ACC112 (cell line): Measurements from ENCODE around the gene POLN.

Experiments
- H2AFZ ChIP-seq: fragments of 200-600 bp; sonication (generic); one replicate; pipeline ENCODE4 v1.6.0; 2017; ENCODE audit warnings: antibody characterized with exemption, low read length; ENCODE audit not compliant: unreplicated experiment
- H3K27ac ChIP-seq: fragments of 200-600 bp; sonication (generic); 2 replicates; pipeline ENCODE4 v1.5.1; 2014; ENCODE audit warnings: low read depth, mild to moderate bottlenecking, antibody characterized with exemption, low read length, moderate library complexity
- H3K27me3 ChIP-seq: fragments of 200-600 bp; sonication (generic); 2 replicates; pipeline ENCODE4 v1.6.1; 2014; ENCODE audit warnings: mild to moderate bottlenecking, antibody characterized with exemption, low read length, moderate library complexity, mixed read lengths; ENCODE audit not compliant: insufficient read depth
- H3K36me3 ChIP-seq: fragments of 200-600 bp; sonication (generic); 2 replicates; pipeline ENCODE4 v1.6.1; 2016; ENCODE audit warnings: mild to moderate bottlenecking, antibody characterized with exemption, low read length, moderate library complexity, mixed read lengths; ENCODE audit not compliant: insufficient read depth
- H3K4me1 ChIP-seq: fragments of 200-600 bp; sonication (generic); one replicate; pipeline ENCODE4 v1.6.1; 2016; ENCODE audit warnings: low read length, mixed read lengths; ENCODE audit not compliant: insufficient read depth, unreplicated experiment, control insufficient read depth
- H3K4me3 ChIP-seq: fragments of 200-600 bp; sonication (generic); 2 replicates; pipeline ENCODE4 v1.5.1; 2014; ENCODE audit warnings: mild to moderate bottlenecking, low read depth, low read length
- H3K79me2 ChIP-seq: fragments of 200-600 bp; sonication (generic); one replicate; pipeline ENCODE4 v1.6.0; 2016; ENCODE audit warnings: low read length; ENCODE audit not compliant: control insufficient read depth, unreplicated experiment, insufficient read depth

POLN gene

DNA sequence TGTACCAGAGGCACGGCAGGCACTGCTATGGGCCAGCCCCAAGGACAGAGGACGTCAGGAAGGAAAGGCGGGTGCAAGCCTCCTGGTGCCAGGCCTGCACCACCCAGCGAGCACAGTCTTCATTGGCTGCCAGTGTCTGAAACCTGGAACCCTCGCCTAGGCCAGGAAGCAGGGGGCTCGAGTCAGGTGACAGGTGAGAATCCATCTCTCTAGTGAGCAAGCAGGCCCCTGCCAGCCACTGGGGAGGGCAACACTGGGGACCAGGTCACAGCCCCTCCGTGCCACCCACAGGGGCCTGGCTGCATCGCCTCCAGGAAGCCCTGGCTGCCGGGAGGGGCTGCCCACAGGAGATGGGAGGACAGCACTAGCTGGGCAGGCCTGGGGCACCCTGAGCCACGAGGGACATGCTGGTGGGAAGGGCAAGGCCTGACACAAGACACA lies 6.9 kb upstream of the POLN start:
- Histone ChIP-seq H3K79me2 (no peaks in the 10 kb centered on the region), H3K36me3 (no peaks in the 10 kb centered on the region), H3K27me3 (no peaks in the 10 kb centered on the region), H3K4me1 (no peaks in the 10 kb centered on the region), H3K27ac (no peak overlapping the region), H3K4me3 (no peak overlapping the region), H2AFZ (no peak overlapping the region)

DNA sequence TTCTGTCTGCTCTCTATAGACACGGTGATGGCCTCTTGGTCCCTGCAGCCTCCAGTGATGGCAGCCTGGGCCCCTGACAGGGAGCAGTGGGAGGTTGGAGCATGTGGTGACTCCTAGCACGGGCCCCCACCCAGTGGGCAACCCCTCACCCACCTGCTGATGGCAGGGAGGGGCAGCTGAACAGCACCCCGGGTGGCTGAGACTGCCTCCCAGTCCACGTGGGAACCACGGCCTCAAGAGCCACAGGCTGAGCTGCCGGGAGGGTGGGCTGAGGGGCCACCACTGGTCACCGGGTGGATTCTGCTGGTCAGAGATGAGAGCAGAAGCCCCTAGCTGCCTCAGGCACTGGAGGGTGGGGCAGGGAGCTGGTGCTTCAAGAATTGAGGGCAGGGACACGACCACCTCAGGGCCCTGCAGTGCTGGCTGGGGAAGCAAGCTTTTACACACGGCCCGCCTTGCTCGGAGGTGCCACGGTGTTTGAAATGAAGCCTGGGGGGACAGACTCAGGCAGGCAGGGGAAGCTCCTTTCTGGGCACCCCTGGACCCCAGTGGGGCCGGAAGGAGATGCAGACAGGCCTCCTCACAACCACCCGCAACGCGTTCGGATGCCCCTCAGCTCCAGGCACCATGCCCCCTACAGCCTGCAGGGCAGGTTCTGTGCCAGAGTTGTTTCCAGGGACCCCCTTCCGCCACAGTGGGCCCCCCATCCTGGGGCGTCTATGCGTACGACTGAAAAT lies 6.3 kb upstream of the POLN start:
- H3K36me3 ChIP-seq: no peaks in the 10 kb centered on the region

DNA sequence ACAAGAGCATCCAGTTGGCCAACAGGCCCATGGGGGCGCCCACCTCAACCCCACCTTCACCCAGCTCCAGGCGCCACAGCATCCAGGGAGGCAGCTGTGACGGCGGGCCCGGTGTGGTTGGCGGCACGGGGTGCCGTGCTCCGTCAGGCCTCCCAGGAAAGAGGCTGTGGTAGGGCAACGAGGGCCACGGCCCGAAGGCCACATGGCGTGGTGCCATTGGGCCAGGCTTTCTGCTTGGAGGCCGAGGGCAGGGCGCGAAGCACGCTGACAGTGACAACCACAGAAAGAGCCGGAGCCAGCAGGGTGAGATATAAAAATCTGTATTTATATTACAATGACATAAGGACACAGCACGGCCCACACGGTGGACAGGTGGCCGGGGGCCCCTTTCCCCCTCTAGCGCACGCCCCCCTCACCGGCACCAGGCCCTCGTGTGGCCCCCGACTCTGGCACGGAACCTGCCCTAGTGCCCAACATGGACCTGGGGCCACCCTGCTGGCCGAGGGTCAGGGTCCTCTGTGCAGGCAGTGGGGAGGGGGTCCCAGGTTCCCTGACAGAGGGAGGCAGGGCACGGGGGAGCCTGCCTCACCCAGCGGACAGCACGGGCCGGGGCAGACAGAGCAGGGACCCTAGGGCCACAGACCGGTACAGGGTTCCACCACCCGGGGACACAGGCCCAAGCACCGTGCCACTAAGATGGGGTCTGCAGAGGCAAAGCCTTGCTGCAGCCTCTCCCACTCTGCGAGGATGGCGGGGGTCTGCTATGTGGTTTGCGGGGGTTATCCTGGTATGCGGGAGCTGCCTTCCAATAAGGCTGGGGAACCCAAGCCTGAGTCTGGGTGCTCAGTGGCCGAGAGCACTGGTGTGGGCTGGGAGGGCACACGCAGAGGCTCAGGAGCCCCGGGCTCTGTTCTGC lies 5.5 kb upstream of the POLN start:
- no peaks in the 10 kb centered on the region for H3K27me3 ChIP-seq
- H2AFZ ChIP-seq: no peak overlapping the region
- H3K79me2 ChIP-seq: no peaks in the 10 kb centered on the region
- no peak overlapping the region for H3K27ac ChIP-seq
- no peaks in the 10 kb centered on the region for H3K36me3 ChIP-seq
- H3K4me1 ChIP-seq: peaks cover 3% of the 10 kb centered on the region
- no peak overlapping the region for H3K4me3 ChIP-seq

More for the DNA sequence above, 6.3 kb upstream of the POLN start:
- Histone ChIP-seq H2AFZ (no peak overlapping the region), H3K27me3 (no peaks in the 10 kb centered on the region), H3K4me3 (no peak overlapping the region), H3K27ac (no peak overlapping the region), H3K4me1 (peaks cover 2% of the 10 kb centered on the region), H3K79me2 (no peaks in the 10 kb centered on the region)

DNA sequence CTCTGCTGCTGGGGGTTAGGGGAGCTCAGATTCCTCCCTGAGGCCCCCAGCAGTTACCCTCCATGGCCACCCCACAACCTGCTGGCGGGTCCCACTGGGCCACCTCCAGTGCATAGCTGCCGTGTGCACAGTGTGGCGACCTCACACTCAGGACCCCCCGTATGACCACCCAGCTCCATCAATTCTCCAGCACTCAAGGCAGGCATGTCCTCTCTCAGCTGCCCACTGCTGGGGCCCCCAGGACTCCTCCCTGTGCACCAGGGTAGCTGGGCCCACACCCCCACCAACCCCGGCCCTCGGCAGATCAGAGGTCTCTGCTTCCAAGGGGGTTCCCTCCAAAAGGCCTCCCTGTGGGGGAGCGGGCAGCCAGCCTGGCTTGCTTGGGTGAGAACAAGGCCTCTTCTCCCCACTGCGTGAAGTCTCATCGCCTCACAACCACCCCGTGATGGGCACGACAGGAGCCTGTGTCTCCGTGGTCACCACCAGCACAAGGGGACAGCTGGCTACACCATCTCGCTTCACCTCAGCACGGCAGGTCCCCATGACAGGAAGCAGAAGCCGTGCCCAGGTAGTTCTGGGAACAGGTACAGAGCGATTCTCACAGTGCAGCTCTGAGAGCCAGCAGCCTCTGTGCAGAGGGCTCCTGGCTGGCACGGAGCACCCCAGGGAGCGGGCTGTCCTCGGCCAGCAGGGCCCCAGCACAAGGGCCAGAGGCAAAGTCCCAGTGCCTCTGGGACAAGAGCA lies 4.6 kb upstream of the POLN start:
- no peaks in the 10 kb centered on the region for H3K27me3 ChIP-seq
- H3K4me3 ChIP-seq: no peak overlapping the region
- no peak overlapping the region for H2AFZ ChIP-seq
- no peak overlapping the region for H3K27ac ChIP-seq
- H3K36me3 ChIP-seq: no peaks in the 10 kb centered on the region
- H3K4me1 ChIP-seq: peaks cover 3% of the 10 kb centered on the region
- peaks cover 3% of the 10 kb centered on the region for H3K79me2 ChIP-seq

DNA sequence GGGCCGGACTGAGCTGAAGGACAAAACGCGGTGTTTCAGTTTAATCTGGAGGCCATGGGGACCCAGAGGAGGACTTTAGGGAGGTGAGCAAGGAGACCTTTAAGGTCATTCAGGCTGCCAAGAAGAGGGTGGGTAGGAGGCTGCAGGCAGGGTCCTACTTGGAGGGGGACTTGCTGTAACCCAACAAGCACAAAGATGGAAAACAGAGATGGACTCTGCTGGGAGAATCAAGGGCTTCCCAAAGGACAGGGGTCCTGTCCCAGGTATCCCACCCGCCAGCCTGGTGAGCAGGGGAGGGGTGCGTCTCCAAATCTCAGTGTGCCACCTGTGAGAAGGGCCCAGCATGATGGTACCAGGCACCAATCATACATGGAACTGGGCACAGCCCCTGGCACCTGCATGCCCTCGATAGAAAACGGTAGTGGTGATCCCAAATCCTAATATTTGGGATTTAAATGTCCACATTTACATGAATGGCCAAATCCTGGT lies 3.9 kb upstream of the POLN start:
- Histone ChIP-seq H2AFZ (no peak overlapping the region), H3K4me3 (no peak overlapping the region), H3K27ac (no peak overlapping the region), H3K27me3 (no peaks in the 10 kb centered on the region), H3K4me1 (peaks cover 3% of the 10 kb centered on the region), H3K79me2 (peaks cover 10% of the 10 kb centered on the region), H3K36me3 (no peaks in the 10 kb centered on the region)

DNA sequence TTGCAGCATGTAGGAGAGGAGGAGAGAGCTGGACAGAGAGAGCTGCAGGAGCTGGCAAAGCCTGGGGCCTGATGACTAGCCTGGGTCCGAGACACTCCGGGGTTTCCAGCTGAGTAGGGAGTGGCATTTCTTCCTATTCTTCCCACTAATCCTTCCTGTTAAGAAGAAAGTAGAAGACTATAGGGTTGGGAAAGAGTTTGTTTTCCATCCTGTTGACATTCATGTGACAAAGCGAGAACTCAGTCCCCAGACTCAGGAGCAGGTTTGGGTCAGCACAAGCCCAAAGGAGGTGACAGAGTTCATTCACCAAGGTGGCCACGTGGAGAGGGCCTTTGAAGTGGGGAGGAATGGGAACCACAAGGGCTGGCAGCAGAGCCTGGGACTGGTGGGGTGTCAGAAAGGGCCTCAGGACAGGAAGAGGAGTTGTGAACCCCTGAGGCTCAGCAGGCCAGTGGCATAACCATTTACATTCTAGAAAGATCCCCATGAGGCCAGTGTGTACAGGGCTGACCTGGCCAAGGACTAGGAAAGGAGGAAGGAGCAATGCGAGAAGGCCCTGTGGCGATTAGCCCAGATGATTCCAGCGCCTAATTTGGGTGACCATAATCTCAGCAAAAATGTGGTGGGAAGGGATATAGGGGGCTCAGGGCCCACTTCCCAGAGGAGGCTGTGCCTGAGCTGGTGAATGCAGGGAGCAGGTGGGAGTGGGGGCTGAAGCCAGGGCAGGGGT lies 3.3 kb upstream of the POLN start:
- Histone ChIP-seq H3K4me1 (peaks cover 8% of the 10 kb centered on the region), H3K4me3 (no peak overlapping the region), H3K36me3 (no peaks in the 10 kb centered on the region), H2AFZ (no peak overlapping the region), H3K27ac (no peak overlapping the region), H3K79me2 (peaks cover 16% of the 10 kb centered on the region), H3K27me3 (no peaks in the 10 kb centered on the region)

DNA sequence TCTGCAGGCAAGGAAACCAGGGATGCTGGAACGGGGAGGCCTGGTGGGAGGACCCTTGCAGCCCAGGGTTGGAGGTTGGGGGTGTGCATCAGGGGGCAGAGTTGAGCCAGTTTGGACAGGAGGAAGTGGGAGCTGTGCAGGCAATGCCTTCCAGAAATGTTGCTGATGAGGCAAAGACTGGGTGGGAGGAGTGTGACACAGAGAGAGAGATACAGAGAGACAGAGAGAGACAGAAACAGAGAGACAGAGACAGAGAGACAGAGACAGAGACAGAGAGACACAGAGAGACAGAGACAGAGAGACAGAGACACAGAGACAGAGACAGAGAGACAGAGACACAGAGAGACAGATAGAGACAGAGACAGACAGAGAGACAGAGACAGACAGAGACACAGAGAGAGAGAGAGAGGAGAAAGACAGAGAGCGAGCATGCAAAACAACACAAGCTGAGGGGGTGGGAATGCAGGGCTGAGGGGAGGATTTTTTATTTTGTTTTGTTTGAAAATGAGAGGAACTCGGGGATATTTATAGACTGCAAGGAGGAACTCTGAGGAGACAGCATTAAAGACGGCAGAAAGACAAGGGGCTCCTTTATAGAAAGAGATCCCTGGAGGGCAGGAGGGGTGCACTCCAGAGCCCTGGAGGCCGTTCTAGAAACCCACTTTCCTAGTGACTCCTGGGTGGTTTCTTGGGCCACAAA lies 1.9 kb upstream of the POLN start:
- Histone ChIP-seq H2AFZ (no peak overlapping the region), H3K36me3 (no peaks in the 10 kb centered on the region), H3K27ac (no peak overlapping the region)

DNA sequence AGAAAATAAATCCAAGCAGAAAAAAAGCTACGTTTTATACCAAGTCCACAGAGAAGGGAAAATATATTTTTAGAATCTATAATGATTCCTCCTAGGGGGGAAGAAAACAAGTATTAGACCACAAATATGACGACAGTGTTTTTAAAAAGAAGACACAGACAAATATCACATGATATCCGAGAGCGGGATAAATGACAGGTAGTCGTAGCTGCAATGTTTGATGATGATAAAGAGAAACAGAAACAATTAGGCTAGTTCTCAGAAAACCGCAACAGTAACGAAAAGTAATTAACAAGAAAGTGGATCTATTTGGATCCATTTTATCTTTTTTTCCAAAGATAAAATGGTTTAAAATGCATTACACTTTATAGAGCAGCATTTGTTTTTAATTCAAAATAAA lies 918 bp downstream of the POLN start:
- Histone ChIP-seq H3K27ac (no peak overlapping the region), H2AFZ (peak overlapping the region; percentile 1), H3K27me3 (no peaks in the 10 kb centered on the region), H3K79me2 (peaks cover 55% of the 10 kb centered on the region), H3K4me3 (peak overlapping the region; percentile 99), H3K4me1 (peaks cover 30% of the 10 kb centered on the region), H3K36me3 (peaks cover 4% of the 10 kb centered on the region)

More for the DNA sequence above, 1.9 kb upstream of the POLN start:
- no peak overlapping the region for H3K4me3 ChIP-seq
- H3K27me3 ChIP-seq: no peaks in the 10 kb centered on the region
- peaks cover 30% of the 10 kb centered on the region for H3K79me2 ChIP-seq
- peaks cover 18% of the 10 kb centered on the region for H3K4me1 ChIP-seq

DNA sequence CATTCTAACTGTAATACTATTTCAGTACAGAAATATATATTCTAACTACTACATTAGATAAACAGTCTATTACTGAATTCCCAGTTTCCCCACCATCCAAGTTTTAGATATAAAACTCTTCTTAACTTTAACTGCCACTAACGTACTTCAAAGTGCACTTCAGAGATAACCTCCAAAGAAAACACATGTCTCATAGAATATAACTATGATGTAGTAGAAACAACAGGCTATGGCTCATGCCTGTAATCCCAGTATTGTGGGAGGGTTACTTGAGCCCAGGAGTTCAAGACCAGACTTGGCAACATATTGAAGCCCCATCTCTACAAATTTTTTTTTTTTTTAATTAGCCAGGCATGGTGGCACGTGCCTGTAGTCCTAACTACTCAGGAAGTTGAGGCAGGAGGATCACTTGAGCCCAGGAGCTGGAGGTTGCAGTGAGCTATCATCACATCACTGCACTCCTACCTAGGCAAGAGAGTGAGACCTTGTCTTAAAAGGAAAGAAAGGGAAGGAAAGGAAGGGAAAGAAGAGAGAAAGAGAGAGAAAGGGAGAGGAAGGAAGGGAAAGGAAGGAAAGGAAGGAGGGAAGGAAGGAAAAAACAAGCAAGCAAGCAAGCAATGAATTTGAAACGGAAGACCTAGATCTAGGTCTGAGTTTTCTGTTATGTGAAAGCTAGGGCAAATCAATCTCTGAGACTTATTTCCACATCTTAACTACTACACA lies 4.8 kb downstream of the POLN start:
- Histone ChIP-seq H3K4me1 (peaks cover 27% of the 10 kb centered on the region), H3K27me3 (no peaks in the 10 kb centered on the region), H3K4me3 (no peak overlapping the region), H3K27ac (no peak overlapping the region), H3K36me3 (peaks cover 21% of the 10 kb centered on the region), H3K79me2 (peaks cover 64% of the 10 kb centered on the region), H2AFZ (no peak overlapping the region)
